Ascending aorta (tissue), 2 donors: Measurements from ENCODE around the gene CGB1. TPM values are rescaled to one million over a fixed set of nuclear protein-coding genes. Genes with fewer than 3 reads are reported as not detected.
"Not testable (repeated sequence)": the region's sequence is repeated elsewhere in the genome, so short reads cannot be mapped to it uniquely, and the experiment has no call there.

Source experiments
- DNase-seq, 2 donors: peaks; one replicate each; pipeline ENCODE4 v3.0.0-alpha.2; 2019; ENCODE audit warnings: low spot score in 2 of 2
- H3K27ac ChIP-seq, 2 donors: fragments of 200-600 bp; sonication (generic); one replicate each; pipeline ENCODE4 v1.5.1; 2016 to 2017; ENCODE audit warnings: mild to moderate bottlenecking in 1 of 2
- H3K27me3 ChIP-seq: fragments of 200-600 bp; sonication (generic); one replicate; pipeline ENCODE4 v1.5.1; 2017
- H3K36me3 ChIP-seq, 2 donors: fragments of 200-600 bp; sonication (generic); one replicate each; pipeline ENCODE4 v1.5.1; 2016
- H3K4me1 ChIP-seq, 2 donors: fragments of 200-600 bp; sonication (generic); one replicate each; pipeline ENCODE4 v1.5.1; 2016 to 2017; ENCODE audit warnings: mild to moderate bottlenecking in 1 of 2
- H3K4me3 ChIP-seq, 2 donors: fragments of 200-600 bp; sonication (generic); one replicate each; pipeline ENCODE4 v1.5.1; 2016 to 2017; ENCODE audit warnings: mild to moderate bottlenecking in 1 of 2
- H3K9me3 ChIP-seq, 2 donors: fragments of 200-600 bp; sonication (generic); one replicate each; pipeline ENCODE4 v1.5.1; 2016
- CTCF ChIP-seq, 3 experiments: fragments of 200-600 bp in 2 of 3; fragments of 450-650 bp in 1 of 3; sonication (generic) in 2 of 3; IDR thresholded peaks; one replicate each; pipeline ENCODE4 v1.5.1; 2016 to 2019; ENCODE audit warnings: antibody characterized with exemption in 3 of 3, mild to moderate bottlenecking in 1 of 3, moderate library complexity in 1 of 3
- intact Hi-C: fragments of 100-400 bp; cut with DNase I; formaldehyde crosslinking; loops from one replicate; pipeline ENCODE4 v1.15.1; 2023
- total RNA-seq: library from RNA; depleted of rRNA; stranded (reverse); fragments of >200 nt; gene quantifications from one replicate; pipeline ENCODE4 v1.1.0, GENCODE V29; 2016

The CGB1 gene
- not detected for total RNA-seq

- H3K36me3 ChIP-seq, H3K4me3 ChIP-seq, H3K27ac ChIP-seq, DNase-seq, H3K4me1 ChIP-seq, H3K9me3 ChIP-seq, intact Hi-C loops, H3K27me3 ChIP-seq: not testable (repeated sequence)
- peak in 2 of 3 experiments; percentile 15 to 16 for TF ChIP-seq CTCF (IDR thresholded peaks at IDR 0.05)
Observed at GRCh38 chr19:49036815-49037214, at the start of gene CGB1. Gene CGB1 (minus strand): TSS chr19:49036895. CDS start chr19:49036711, 184 bp downstream.

- H3K27ac ChIP-seq: no peak overlapping the region
- peaks cover 9 to 16% of the 10 kb centered on the region in 2 donors for H3K4me1 ChIP-seq
- no peak for DNase-seq
- peaks cover 18 to 33% of the 10 kb centered on the region in 2 donors for H3K36me3 ChIP-seq
- H3K27me3 ChIP-seq: no peaks in the 10 kb centered on the region
- H3K4me3 ChIP-seq: peak overlapping the region; percentile 78 to 84
- no peaks in the 10 kb centered on the region for H3K9me3 ChIP-seq
- intact Hi-C loops: no loop called here
- no peak for TF ChIP-seq CTCF (IDR thresholded peaks at IDR 0.05)
Observed at GRCh38 chr19:49086296-49086695, 49.6 kb upstream of the CGB1 start.

GRCh38 chr19:49085868-49086232, 49.2 kb upstream of the CGB1 start:
- peaks cover 9 to 16% of the 10 kb centered on the region in 2 donors for H3K4me1 ChIP-seq
- H3K4me3 ChIP-seq: peak overlapping the region; percentile 78 to 84
- H3K27me3 ChIP-seq: no peaks in the 10 kb centered on the region
- peak overlapping the region; percentile 81 to 83 for H3K27ac ChIP-seq
- H3K36me3 ChIP-seq: peaks cover 16 to 29% of the 10 kb centered on the region in 2 donors
- intact Hi-C loops: loop anchor here (1.0 kb wide), 1 partner anchor 93 kb away; the partner anchor contains the start of genes GYS1 and RUVBL2
- no peak for DNase-seq
- no peaks in the 10 kb centered on the region for H3K9me3 ChIP-seq
- no peak for TF ChIP-seq CTCF (IDR thresholded peaks at IDR 0.05)

GRCh38 chr19:49085020-49085867, 48.5 kb upstream of the CGB1 start, which contains the start of gene SNRNP70:
Gene SNRNP70 (plus strand): TSS chr19:49085451. CDS start chr19:49086415, 964 bp downstream.
- no peaks in the 10 kb centered on the region for H3K9me3 ChIP-seq
- peak; percentile 97 to 100 for DNase-seq
- H3K27me3 ChIP-seq: no peaks in the 10 kb centered on the region
- intact Hi-C loops: loop anchor here (1.0 kb wide), 1 partner anchor 92 kb away; the partner anchor contains the start of genes GYS1 and RUVBL2
- TF ChIP-seq CTCF (IDR thresholded peaks at IDR 0.05): no peak
- H3K4me1 ChIP-seq: peaks cover 9 to 16% of the 10 kb centered on the region in 2 donors
- H3K4me3 ChIP-seq: peak within 1 kb of the TSS; percentile 78 to 84
- H3K27ac ChIP-seq: peak within 1 kb of the TSS; percentile 81 to 83
- peaks cover 9 to 23% of the 10 kb centered on the region in 2 donors for H3K36me3 ChIP-seq

- no peak for TF ChIP-seq CTCF (IDR thresholded peaks at IDR 0.05)
- no peaks in the 10 kb centered on the region for H3K27me3 ChIP-seq
- H3K4me1 ChIP-seq: peaks cover 9 to 16% of the 10 kb centered on the region in 2 donors
- H3K27ac ChIP-seq: peak overlapping the region; percentile 62 to 83
- H3K9me3 ChIP-seq: no peaks in the 10 kb centered on the region
- no peak for DNase-seq
- intact Hi-C loops: loop anchor here (1.0 kb wide), 1 partner anchor 91 kb away; the partner anchor contains the start of genes GYS1 and RUVBL2
- H3K4me3 ChIP-seq: peak overlapping the region; percentile 78 to 84
- peaks cover 3 to 17% of the 10 kb centered on the region in 2 donors for H3K36me3 ChIP-seq
Observed at GRCh38 chr19:49084206-49085019, 47.7 kb upstream of the CGB1 start.
